ENCODE measurements around the gene SARDH. TPM values are rescaled to one million over a fixed set of nuclear protein-coding genes. Genes with fewer than 3 reads are reported as not detected.

Gene SARDH
- total RNA-seq, 2 donors from 2014 or later: 8.4 to 11.2 TPM

DNA sequence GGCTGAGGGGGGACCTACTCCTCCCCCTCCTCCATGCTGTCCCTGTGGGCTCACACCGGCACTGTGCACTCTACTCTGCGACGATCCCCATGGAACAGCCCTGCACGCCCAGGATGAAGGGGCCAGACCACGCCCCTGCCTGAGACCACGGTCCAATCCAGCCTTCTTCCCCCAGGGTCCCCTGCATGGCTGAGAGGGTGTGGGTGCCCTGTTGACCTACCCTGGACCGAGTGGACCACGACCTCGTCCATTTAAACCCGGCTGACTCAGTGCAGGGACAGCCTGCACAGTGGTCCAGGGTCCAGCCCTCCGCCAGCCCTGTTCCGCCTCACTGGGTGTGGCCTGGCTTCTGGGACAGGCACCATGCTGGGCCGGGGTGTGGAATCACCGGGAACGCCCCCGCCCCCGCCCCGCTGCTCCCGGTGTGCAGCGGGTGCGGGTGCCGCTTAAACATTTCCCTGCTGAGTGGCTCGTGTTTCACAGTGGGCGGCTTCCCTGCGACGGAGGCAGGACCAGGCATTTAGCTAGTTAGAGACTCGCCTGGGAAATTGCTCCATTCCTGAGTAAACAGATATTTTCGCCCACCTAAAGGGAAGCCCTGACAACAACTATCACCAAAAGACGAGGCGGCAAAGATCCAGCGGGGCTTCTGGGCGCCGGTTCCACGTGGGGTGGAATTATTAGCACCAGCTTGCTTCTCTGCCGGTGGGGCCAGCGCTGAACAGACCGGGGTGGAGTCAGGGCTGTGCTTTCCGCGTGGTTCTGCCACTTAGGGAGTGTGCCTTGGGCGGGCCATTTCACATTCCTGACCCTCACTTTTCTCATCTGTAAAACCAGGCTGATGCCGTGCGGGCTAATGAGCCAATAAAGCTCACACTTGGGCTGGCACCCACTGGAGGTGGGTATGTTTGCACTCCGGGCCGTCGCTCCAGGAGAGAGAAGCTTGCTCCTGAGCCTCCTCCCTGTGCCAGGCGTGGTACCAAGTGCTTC, 79.4 kb downstream of the SARDH start:
- Histone ChIP-seq H3K4me3 (ENCODE audit: low read length) (no peak overlapping the region), H3K9me3 (ENCODE audit: control insufficient read depth, low read length) (no peaks in the 10 kb centered on the region), H3K27ac (ENCODE audit: low read depth, low read length) (no peak overlapping the region), H3K9ac (ENCODE audit: extremely low read depth, low read length, poor library complexity, severe bottlenecking) (no peak overlapping the region), H3K36me3 (ENCODE audit: control insufficient read depth, insufficient read depth, low read length) (no peaks in the 10 kb centered on the region), H3K27me3 (ENCODE audit: control insufficient read depth, insufficient read depth, low read length, poor library complexity, severe bottlenecking) (peaks cover 23% of the 10 kb centered on the region), H3K4me1 (ENCODE audit: control insufficient read depth, insufficient read depth, low read length) (no peaks in the 10 kb centered on the region)
- TF ChIP-seq, protein P1, sequence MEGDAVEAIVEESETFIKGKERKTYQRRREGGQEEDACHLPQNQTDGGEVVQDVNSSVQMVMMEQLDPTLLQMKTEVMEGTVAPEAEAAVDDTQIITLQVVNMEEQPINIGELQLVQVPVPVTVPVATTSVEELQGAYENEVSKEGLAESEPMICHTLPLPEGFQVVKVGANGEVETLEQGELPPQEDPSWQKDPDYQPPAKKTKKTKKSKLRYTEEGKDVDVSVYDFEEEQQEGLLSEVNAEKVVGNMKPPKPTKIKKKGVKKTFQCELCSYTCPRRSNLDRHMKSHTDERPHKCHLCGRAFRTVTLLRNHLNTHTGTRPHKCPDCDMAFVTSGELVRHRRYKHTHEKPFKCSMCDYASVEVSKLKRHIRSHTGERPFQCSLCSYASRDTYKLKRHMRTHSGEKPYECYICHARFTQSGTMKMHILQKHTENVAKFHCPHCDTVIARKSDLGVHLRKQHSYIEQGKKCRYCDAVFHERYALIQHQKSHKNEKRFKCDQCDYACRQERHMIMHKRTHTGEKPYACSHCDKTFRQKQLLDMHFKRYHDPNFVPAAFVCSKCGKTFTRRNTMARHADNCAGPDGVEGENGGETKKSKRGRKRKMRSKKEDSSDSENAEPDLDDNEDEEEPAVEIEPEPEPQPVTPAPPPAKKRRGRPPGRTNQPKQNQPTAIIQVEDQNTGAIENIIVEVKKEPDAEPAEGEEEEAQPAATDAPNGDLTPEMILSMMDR (conservative IDR thresholded peaks at IDR 0.05): no peak
- Mint-ChIP-seq H3K27ac (no peak overlapping the region), H3K4me3 (no peak overlapping the region), H3K36me3 (ENCODE audit: low read depth) (no peaks in the 10 kb centered on the region), H3K9me3 (no peaks in the 10 kb centered on the region), H3K27me3 (ENCODE audit: insufficient read depth) (peaks cover 36% of the 10 kb centered on the region), H3K4me1 (peaks cover 8% of the 10 kb centered on the region)
- DNase-seq: peak; percentile 76
- WGBS, 2 experiments (ENCODE audit: insufficient coverage in 1 of 2, insufficient read length in 1 of 2): 14 to 30% methylated on average over 35 to 46 of the region's 46 CpGs

DNA sequence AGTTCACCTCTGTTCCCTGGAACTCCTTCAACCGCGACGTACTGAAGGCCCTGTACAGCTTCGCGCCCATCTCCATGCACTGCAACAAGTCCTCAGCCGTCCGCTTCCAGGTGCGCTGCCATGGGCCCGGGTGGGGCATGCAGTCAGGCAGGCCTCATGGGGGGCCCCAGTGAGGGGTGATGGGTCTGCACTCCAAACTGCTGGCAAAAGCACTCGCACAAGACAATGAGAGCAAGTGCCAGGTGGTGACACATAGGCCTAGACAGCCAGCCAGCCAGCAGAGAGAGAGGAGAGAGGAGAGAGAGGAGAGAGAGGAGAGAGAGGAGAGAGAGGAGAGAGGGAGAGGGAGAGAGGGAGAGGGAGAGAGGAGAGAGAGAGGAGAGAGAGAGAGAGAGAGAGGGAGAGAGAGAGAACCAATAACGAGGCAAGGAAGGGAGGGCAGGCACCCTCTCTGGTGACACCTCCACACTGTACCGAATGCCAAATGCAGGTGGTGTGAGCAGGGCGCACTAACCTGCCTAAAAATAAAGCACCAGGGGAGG, 81.0 kb downstream of the SARDH start:
- no peaks in the 10 kb centered on the region for H3K36me3 ChIP-seq (ENCODE audit: control insufficient read depth, insufficient read depth, low read length)
- no peak overlapping the region for H3K9ac ChIP-seq (ENCODE audit: extremely low read depth, low read length, poor library complexity, severe bottlenecking)
- H3K4me1 Mint-ChIP-seq: peaks cover 8% of the 10 kb centered on the region
- H3K9me3 Mint-ChIP-seq: no peaks in the 10 kb centered on the region
- H3K27ac ChIP-seq (ENCODE audit: low read depth, low read length): no peak overlapping the region
- WGBS, 2 experiments (ENCODE audit: insufficient coverage in 1 of 2, insufficient read length in 1 of 2): 78 to 93% methylated on average over 7 to 13 of the region's 13 CpGs
- peaks cover 36% of the 10 kb centered on the region for H3K27me3 Mint-ChIP-seq (ENCODE audit: insufficient read depth)
- H3K4me3 ChIP-seq (ENCODE audit: low read length): no peak overlapping the region
- TF ChIP-seq, protein P1 (conservative IDR thresholded peaks at IDR 0.05): no peak
- DNase-seq: no peak
- no peaks in the 10 kb centered on the region for H3K4me1 ChIP-seq (ENCODE audit: control insufficient read depth, insufficient read depth, low read length)
- H3K9me3 ChIP-seq (ENCODE audit: control insufficient read depth, low read length): no peaks in the 10 kb centered on the region
- H3K4me3 Mint-ChIP-seq: no peak overlapping the region
- H3K36me3 Mint-ChIP-seq (ENCODE audit: low read depth): no peaks in the 10 kb centered on the region
- H3K27me3 ChIP-seq (ENCODE audit: control insufficient read depth, insufficient read depth, low read length, poor library complexity, severe bottlenecking): peaks cover 23% of the 10 kb centered on the region
- H3K27ac Mint-ChIP-seq: no peak overlapping the region

- Mint-ChIP-seq H3K27ac (no peak overlapping the region), H3K4me1 (peaks cover 8% of the 10 kb centered on the region), H3K4me3 (no peak overlapping the region), H3K36me3 (ENCODE audit: low read depth) (no peaks in the 10 kb centered on the region), H3K9me3 (no peaks in the 10 kb centered on the region), H3K27me3 (ENCODE audit: insufficient read depth) (peaks cover 36% of the 10 kb centered on the region)
- Histone ChIP-seq H3K36me3 (ENCODE audit: control insufficient read depth, insufficient read depth, low read length) (no peaks in the 10 kb centered on the region), H3K9me3 (ENCODE audit: control insufficient read depth, low read length) (no peaks in the 10 kb centered on the region), H3K4me1 (ENCODE audit: control insufficient read depth, insufficient read depth, low read length) (no peaks in the 10 kb centered on the region), H3K27ac (ENCODE audit: low read depth, low read length) (no peak overlapping the region), H3K9ac (ENCODE audit: extremely low read depth, low read length, poor library complexity, severe bottlenecking) (no peak overlapping the region), H3K27me3 (ENCODE audit: control insufficient read depth, insufficient read depth, low read length, poor library complexity, severe bottlenecking) (peaks cover 23% of the 10 kb centered on the region), H3K4me3 (ENCODE audit: low read length) (no peak overlapping the region)
- DNase-seq: no peak
- 90 to 94% methylated on average over 24 to 36 of the region's 36 CpGs for WGBS, 2 experiments (ENCODE audit: insufficient coverage in 1 of 2, insufficient read length in 1 of 2)
- TF ChIP-seq, protein P1 (conservative IDR thresholded peaks at IDR 0.05): no peak
Measured at GRCh38 chr9:133656211-133657119, 81.7 kb downstream of the SARDH start.

All from endodermal cell (in vitro differentiated cells).